ENCODE measurements around the gene RMDN2.

RMDN2 gene

DNA sequence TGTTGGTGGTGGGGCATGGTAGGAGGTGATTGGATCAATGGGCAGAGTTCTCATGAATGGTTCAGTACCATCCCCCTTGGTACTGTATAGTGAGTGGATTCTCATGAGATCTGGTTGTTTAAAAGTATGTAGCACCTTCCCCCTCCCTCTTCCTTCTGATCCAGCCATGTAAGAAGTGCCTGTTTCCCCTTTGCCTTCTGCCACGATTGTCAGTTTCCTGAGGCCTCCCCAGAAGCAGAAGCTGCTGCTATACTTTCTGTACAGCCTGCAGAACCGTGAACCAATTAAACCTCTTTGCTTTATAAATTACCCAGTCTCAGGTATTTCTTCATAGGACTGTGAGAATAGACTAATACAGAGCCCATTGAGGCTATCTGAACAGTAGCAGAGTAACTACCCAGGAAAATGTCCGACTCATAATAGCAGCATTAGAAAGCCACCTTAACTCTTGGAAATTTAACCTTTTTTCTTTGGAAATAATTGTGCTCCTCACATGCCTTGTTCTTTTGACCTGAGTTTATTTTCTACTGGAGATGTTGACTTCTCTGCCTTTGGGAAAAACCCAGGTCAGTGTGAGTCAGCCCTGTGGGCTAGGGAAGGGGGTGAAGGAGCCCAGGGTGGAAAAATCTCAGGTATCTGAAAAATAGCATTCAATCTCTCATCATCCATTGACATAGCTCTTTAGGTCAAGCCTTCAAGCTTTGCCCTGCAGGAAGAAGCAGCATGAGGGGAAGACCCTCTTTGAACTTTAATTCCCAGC lies 132.7 kb downstream of the RMDN2 start:
- FAIRE-seq: no peak

DNA sequence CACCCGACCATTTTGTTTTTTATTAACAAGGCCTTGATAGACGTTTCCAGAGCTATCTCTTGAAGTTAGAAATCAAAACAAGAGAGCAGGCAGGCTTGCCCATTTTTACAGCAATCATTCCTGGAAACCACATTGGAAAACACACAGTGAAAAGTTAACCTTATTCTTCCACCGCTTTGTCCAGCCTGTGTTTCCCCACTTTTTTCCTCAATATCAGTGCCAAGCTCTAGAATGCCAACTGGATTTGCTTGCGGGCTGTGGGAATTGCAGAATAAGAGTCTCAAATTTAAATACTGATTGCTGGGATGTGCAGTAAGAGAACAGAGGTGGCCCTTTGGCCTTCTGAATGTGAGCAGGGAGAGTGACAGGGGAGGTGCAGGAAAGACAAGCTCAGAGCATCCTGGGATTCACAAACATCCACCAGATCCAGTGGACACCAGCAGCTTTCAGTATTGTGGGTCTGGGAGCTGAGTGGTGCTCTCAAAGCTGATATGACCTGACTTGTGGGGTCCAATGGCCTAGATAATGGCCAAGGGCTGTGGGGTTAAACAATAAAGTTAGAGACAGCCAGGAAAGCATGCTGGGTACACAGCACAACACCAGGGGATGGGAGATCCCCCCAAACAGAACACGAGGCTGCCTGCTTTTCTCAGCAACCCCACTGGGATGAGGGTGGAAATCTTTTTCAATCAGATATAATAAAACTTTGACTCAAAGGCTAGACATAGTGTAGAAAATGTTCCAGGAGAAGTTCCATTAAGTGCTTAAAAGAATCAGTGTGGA lies 135.3 kb downstream of the RMDN2 start:
- FAIRE-seq: no peak

DNA sequence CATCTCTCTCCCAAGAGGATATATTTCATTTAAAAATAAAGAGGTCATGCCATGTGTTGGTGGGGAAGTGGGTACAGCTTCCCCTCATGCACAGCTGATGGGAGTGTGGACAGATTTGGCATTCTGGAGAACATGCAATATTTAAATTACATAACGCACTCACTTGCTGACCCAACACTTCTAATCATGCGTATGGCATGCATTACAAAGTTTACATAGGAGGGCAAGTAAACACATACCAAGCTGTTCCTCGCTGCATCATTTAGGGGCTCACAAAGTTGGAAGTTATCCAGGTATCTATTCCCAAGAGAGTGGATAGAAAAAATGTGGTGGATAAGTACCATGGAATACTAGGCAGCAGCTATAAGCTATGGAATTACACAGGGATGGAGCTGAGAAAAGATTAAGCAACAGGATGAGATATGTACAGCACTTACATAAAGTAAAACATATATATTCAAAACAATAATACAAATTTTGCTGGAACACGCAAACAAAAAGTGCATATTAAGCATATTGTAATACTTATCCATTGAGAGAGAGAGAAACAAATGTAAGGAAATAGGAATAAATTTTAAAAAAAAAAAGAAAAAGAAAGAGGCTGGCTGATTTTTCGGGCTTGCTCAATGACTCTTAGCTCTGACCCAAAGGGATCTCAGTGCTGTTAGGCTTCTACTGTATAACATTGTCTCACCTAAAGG lies 139.9 kb downstream of the RMDN2 start:
- no peak for FAIRE-seq

DNA sequence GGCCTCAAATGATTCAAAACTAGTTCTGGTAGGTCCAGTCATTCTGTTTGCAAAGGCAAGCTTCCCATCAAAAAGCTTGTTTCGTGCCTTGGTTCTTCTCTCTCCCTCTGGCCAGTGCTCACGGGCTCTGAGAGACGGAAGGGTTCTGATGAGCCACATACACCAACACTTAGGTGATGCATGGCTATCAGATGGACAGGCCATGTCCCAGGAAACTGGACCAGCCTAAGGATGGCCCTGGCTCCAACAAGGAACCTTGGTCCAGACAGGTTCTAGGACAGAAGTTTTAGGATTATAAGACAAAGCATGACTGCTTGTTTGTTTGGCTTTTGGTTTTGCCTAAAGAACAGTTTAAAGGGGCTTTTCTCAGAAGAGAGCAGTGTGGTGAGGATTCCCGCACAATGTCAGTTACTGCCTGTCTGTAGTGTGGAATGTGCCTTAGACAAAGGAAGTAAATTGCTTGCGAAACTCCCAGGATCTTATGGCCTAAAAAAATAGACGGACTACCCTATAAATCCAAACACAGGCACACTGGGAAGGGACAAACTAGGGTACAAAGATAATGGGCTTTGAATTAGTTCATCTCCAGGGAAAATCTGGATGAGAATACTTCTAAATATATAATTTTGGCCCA lies 140.5 kb downstream of the RMDN2 start:
- FAIRE-seq: no peak

DNA sequence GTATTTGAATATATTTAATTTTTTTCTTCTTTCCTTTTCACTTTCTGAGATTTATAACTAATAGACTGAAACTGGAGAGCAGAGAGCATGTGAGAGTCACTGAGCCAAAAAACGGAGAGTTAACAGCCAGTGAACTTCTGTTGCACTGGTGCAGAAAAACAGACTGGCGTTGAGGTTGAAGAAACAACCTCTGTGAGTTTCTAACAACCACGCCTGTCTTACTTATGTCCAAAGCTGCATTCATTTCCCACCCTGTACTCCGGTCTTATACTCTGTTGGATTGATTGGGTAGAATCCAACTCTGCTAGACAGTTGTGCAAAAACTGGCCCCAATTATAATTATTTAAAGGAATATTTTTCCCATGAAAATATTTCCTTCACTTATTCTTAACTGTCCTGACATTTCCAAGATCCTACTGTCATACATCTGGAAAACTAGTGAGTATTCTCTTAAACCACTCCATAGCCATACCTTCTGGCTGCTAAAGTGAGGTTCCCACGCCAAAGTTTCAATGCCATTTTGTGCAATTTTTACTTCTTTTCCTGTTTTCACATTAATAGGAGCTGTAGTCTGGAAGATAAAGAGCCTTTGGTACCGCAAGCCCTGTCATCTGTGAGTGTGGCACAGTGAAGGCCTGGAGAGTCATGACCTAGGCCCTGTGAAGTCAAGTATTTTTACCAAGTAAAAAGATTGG lies 141.5 kb downstream of the RMDN2 start:
- no peak for FAIRE-seq
